Hepatocyte (in vitro differentiated cells): ENCODE data around the gene PKM.

Experiments used
- EZH2 ChIP-seq: fragments of 200-600 bp; sonication (generic); IDR thresholded peaks from 2 replicates; pipeline ENCODE4 v1.6.1; 2016; ENCODE audit warnings: antibody characterized with exemption, mild to moderate bottlenecking, borderline replicate concordance
- EZH2phosphoT487 ChIP-seq: fragments of 200-600 bp; sonication (generic); IDR thresholded peaks from one replicate; pipeline ENCODE4 v1.6.1; 2018; ENCODE audit warnings: antibody characterized with exemption, mild to moderate bottlenecking, low read depth, moderate library complexity; ENCODE audit not compliant: unreplicated experiment, severe bottlenecking
- TF ChIP-seq, protein P1 (sequence below): fragments of 200-600 bp; sonication (generic); IDR thresholded peaks from 2 replicates; pipeline ENCODE4 v1.5.1; 2016; ENCODE audit warnings: antibody characterized with exemption, mild to moderate bottlenecking; ENCODE audit not compliant: poor library complexity

DNA sequence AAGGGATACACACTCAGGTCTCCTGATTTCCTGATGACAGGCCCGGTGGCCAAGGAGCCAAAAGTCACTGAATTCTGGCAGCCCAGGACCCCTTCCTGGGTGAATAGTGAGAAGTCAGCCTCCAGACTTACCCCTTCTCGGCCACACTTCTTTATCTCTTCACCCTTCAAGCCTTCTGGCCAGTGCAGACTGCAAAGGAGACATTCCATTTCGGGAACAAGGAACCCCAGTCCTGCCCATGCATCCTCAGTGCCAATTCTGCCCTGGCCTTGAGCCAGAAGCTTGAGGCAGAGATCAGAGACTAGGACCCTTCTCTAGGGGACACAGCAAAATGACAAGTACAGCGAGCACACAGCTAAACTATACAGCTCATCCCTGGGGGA lies 62.2 kb downstream of the PKM start:
- TF ChIP-seq, protein P1, sequence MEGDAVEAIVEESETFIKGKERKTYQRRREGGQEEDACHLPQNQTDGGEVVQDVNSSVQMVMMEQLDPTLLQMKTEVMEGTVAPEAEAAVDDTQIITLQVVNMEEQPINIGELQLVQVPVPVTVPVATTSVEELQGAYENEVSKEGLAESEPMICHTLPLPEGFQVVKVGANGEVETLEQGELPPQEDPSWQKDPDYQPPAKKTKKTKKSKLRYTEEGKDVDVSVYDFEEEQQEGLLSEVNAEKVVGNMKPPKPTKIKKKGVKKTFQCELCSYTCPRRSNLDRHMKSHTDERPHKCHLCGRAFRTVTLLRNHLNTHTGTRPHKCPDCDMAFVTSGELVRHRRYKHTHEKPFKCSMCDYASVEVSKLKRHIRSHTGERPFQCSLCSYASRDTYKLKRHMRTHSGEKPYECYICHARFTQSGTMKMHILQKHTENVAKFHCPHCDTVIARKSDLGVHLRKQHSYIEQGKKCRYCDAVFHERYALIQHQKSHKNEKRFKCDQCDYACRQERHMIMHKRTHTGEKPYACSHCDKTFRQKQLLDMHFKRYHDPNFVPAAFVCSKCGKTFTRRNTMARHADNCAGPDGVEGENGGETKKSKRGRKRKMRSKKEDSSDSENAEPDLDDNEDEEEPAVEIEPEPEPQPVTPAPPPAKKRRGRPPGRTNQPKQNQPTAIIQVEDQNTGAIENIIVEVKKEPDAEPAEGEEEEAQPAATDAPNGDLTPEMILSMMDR, result no peak
- TF ChIP-seq EZH2phosphoT487 (no peak), EZH2 (no peak)
